WI38 (cell line): ENCODE data around the gene GAB3.

Experiments used
- H3K4me3 ChIP-seq: 2 replicates; pipeline ENCODE4 v1.5.1; 2011; ENCODE audit warnings: low read depth, mild to moderate bottlenecking, control low read depth, low read length
- TF ChIP-seq, protein P1 (sequence below): IDR thresholded peaks from 2 replicates; pipeline ENCODE4 v1.5.1; 2012; ENCODE audit warnings: low read depth, mild to moderate bottlenecking, control low read depth, low read length

Gene GAB3

GRCh38 chrX:154661899-154662298, 89.0 kb downstream of the GAB3 start:
- H3K4me3 ChIP-seq, result no peak overlapping the region
- TF ChIP-seq, protein P1, sequence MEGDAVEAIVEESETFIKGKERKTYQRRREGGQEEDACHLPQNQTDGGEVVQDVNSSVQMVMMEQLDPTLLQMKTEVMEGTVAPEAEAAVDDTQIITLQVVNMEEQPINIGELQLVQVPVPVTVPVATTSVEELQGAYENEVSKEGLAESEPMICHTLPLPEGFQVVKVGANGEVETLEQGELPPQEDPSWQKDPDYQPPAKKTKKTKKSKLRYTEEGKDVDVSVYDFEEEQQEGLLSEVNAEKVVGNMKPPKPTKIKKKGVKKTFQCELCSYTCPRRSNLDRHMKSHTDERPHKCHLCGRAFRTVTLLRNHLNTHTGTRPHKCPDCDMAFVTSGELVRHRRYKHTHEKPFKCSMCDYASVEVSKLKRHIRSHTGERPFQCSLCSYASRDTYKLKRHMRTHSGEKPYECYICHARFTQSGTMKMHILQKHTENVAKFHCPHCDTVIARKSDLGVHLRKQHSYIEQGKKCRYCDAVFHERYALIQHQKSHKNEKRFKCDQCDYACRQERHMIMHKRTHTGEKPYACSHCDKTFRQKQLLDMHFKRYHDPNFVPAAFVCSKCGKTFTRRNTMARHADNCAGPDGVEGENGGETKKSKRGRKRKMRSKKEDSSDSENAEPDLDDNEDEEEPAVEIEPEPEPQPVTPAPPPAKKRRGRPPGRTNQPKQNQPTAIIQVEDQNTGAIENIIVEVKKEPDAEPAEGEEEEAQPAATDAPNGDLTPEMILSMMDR, result no peak

- TF ChIP-seq, protein P1, result no peak
- no peak overlapping the region for H3K4me3 ChIP-seq
Observed at GRCh38 chrX:154661170-154661569, 89.7 kb downstream of the GAB3 start.

DNA sequence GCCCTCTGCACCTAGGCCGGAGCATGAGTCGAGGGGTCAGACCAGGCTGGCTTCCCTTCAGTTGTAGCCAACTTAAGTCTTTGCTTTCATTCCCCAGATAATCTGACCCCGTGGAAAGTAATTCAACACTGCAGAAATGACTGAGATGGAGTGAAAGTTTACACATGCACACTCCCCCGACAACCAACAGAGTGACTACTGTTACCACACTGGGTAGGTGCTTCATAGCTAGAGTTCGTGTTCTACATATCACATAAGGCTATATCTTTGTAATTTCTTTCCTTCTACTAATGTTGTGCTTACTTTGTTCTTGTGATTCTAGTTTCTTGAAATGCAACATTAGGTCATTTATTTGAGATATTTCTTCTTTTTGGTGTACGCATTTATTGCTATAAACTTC, 90.3 kb downstream of the GAB3 start:
- TF ChIP-seq, protein P1, result no peak
- H3K4me3 ChIP-seq, result no peak overlapping the region

DNA sequence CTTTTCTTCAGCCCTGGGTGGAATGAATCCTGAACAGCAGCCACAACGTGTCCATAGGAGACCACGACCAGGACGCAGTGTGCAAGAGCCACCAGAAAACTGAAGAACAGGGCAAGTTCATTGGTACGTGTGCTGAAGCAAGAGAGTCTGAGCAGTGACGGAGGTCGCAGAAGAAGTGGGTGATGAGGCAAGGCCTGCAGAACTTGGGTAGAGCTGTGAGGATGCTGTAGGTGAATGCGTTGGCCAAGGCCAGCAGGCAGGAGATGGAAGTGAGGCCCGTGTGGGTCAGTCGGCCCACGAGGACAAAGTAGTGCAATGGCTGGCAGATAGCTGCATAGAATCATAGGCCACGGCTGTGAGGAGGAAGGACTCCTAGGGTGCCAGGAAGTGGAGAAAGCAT, 91.9 kb downstream of the GAB3 start:
- H3K4me3 ChIP-seq, result no peak overlapping the region
- TF ChIP-seq, protein P1, result no peak

GRCh38 chrX:154658187-154658586, 92.7 kb downstream of the GAB3 start:
- TF ChIP-seq, protein P1, result no peak
- H3K4me3 ChIP-seq, result no peak overlapping the region

- no peak overlapping the region for H3K4me3 ChIP-seq
- TF ChIP-seq, protein P1, result no peak
Observed at GRCh38 chrX:154657226-154657805, 93.6 kb downstream of the GAB3 start.

DNA sequence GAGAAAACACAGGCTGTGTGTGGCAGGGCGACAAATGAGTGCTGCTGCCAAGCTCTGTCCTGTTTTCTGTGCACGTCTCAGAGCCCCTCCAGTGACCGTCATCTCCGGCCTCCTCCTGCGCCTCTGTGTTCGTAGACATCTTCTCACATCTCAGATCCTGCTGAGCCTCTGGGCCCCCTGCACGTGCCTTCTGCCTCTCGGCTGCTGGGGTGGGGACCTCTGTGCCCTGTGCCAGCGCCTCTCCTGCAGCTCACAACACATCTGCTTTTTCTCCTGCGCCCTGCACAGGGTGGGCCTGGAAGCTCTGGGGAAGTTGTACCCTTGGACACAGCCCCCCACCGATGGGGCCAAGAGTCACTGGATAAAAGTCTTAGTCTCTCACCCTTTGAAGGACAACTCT, 95.1 kb downstream of the GAB3 start:
- no peak overlapping the region for H3K4me3 ChIP-seq
- TF ChIP-seq, protein P1, result no peak
